Measurements from ENCODE around the gene CCDC180. TPM values are rescaled to one million over a fixed set of nuclear protein-coding genes. Genes with fewer than 3 reads are reported as not detected.

The CCDC180 gene
- total and polyA plus RNA-seq, 9 of the 15 experiments (the other 6 are each of a cell fraction or from before 2014, with no cell fraction given), result 0.56 to 4.2 (median 2.5) TPM

DNA sequence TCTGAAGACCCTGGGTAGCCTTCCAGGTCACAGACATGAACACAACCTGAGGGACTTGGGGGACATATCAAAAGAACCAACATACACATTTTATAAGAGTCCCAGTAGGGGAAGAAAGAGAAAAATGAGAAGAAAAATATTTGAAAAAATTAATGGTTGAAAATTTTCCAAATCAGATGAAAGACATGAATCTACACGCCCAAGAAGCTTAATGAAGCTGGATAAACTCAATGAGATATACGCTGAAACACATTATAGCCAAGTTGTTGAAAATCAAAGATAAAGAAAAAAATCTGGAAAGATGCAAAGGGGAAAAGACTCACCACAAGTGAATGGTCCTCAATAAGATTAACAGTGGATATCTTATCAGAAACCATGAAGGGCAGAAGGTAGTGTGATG, 9.6 kb upstream of the CCDC180 start (continued):
- no peak for TF ChIP-seq ZNF282 (CRISPR knock-in tag; IDR thresholded peaks at IDR 0.05)
- TF ChIP-seq BMI1 (IDR thresholded peaks at IDR 0.05; ENCODE audit: low read length), result no peak
- TF ChIP-seq DPF2 (IDR thresholded peaks at IDR 0.05), result no peak
- TF ChIP-seq, protein P1, sequence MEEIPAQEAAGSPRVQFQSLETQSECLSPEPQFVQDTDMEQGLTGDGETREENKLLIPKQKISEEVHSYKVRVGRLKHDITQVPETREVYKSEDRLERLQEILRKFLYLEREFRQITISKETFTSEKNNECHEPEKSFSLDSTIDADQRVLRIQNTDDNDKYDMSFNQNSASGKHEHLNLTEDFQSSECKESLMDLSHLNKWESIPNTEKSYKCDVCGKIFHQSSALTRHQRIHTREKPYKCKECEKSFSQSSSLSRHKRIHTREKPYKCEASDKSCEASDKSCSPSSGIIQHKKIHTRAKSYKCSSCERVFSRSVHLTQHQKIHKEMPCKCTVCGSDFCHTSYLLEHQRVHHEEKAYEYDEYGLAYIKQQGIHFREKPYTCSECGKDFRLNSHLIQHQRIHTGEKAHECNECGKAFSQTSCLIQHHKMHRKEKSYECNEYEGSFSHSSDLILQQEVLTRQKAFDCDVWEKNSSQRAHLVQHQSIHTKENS (CRISPR knock-in tag; IDR thresholded peaks at IDR 0.05), result no peak
- no peak for TF ChIP-seq ZNF561 (CRISPR knock-in tag; conservative IDR thresholded peaks at IDR 0.05)
- TF ChIP-seq, protein P2, sequence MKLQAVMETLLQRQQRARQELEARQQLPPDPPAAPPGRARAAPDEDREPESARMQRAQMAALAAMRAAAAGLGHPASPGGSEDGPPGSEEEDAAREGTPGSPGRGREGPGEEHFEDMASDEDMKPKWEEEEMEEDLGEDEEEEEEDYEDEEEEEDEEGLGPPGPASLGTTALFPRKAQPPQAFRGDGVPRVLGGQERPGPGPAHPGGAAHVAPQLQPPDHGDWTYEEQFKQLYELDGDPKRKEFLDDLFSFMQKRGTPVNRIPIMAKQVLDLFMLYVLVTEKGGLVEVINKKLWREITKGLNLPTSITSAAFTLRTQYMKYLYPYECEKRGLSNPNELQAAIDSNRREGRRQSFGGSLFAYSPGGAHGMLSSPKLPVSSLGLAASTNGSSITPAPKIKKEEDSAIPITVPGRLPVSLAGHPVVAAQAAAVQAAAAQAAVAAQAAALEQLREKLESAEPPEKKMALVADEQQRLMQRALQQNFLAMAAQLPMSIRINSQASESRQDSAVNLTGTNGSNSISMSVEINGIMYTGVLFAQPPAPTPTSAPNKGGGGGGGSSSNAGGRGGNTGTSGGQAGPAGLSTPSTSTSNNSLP (IDR thresholded peaks at IDR 0.05; ENCODE audit: borderline replicate concordance, low read depth, low read length), result no peak

DNA sequence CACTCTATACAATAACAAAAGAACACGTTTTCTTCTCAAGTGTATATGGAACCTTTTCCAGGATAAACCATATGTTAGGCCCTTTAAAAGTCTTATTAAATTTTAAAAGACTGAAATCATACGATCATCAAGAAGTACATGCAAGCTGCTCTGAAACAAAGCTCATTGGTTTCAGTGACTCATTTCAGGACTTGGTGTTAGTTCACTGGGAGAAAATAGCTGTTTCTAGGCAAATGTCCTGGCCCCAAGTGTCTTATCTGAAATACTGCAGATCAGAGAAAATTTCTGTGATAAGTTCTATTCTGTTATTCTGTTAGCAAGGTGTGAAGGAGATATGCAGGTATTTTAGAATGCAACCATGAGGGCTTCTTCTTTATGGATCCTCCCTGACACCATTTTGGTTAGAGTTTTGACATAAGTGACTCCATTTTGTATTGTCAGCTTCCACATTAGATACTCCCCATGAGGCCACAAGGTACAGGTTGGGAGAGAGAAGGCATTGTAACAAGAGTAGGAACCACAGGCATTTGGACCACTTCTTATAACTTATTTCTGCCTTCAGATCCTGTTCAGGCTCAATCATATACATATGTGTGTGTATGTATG, 7.5 kb upstream of the CCDC180 start:
- DNase-seq (ENCODE audit: extremely low read depth in 1 of 4, low spot score in 3 of 4) (no peak), ATAC-seq (no peak), FAIRE-seq (no peak)
- no peaks in the 10 kb centered on the region for H3K9me3 ChIP-seq (replicated peaks; ENCODE audit: control insufficient read depth, insufficient read depth, low read depth, low read length)
- no peak overlapping the region for H2AFZ ChIP-seq (ENCODE audit: low read depth, low read length)
- 38% methylated on average over 2 of the region's 2 CpGs for WGBS (ENCODE audit: insufficient coverage, low coverage, missing lambda C conversion rate)
- in situ Hi-C loops (cut with MboI), result no loop called here
- H3K9me1 ChIP-seq (ENCODE audit: control insufficient read depth, insufficient read depth, low read length), result no peaks in the 10 kb centered on the region
- H3K4me1 ChIP-seq (replicated peaks in 1 of 2; ENCODE audit: control insufficient read depth in 2 of 2, insufficient read depth in 2 of 2, low read length in 2 of 2), result peaks cover 0 to 2% of the 10 kb centered on the region in 2 experiments; a peak in 1 of 5 replicates
- ChIA-PET CTCF (ENCODE audit: low intra/inter-chr PET ratio) (no interaction called here), POLR2A (interaction anchor here (0.9 kb wide), 1 partner anchor 27 kb away, joined by 3 read pairs; no protein-coding TSS in a partner anchor)
- H3K27ac ChIP-seq (ENCODE audit: extremely low read depth, low read depth, low read length), result no peak overlapping the region
- no peak overlapping the region for H3K4me3 ChIP-seq
- no peaks in the 10 kb centered on the region for H3K79me2 ChIP-seq (ENCODE audit: control insufficient read depth, insufficient read depth, low read length)
- H3K27me3 ChIP-seq (ENCODE audit: control insufficient read depth in 2 of 2, insufficient read depth in 2 of 2, low read length in 2 of 2), result no peaks in the 10 kb centered on the region
- no peak overlapping the region for H3K9ac ChIP-seq (ENCODE audit: insufficient read depth in 1 of 2, low read depth in 2 of 2, low read length in 2 of 2)
- no peaks in the 10 kb centered on the region for H4K20me1 ChIP-seq (replicated peaks; ENCODE audit: control insufficient read depth, insufficient read depth, low read length)
- H3K36me3 ChIP-seq (ENCODE audit: control insufficient read depth, insufficient read depth, low read length), result no peaks in the 10 kb centered on the region
- no TSS peak for BruUV-seq (replicated peaks)
- intact Hi-C loops (cut with micrococcal nuclease), result no loop called here
- H3K4me2 ChIP-seq (ENCODE audit: insufficient read depth, low read length), result no peak overlapping the region
- 0 out of 2 replicates have a peak, but pooled peaks have one; percentile 49 for TF ChIP-seq ZNF644 (tag; IDR thresholded peaks at IDR 0.05; ENCODE audit: low read depth)
- TF ChIP-seq, protein P3, sequence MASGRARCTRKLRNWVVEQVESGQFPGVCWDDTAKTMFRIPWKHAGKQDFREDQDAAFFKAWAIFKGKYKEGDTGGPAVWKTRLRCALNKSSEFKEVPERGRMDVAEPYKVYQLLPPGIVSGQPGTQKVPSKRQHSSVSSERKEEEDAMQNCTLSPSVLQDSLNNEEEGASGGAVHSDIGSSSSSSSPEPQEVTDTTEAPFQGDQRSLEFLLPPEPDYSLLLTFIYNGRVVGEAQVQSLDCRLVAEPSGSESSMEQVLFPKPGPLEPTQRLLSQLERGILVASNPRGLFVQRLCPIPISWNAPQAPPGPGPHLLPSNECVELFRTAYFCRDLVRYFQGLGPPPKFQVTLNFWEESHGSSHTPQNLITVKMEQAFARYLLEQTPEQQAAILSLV (tag; IDR thresholded peaks at IDR 0.05), result peak; percentile 51; the same call in 1 of the 2 replicates
- TF ChIP-seq, protein P4, sequence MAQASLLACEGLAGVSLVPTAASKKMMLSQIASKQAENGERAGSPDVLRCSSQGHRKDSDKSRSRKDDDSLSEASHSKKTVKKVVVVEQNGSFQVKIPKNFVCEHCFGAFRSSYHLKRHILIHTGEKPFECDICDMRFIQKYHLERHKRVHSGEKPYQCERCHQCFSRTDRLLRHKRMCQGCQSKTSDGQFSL (CRISPR knock-in tag; IDR thresholded peaks at IDR 0.05), result no peak
- TF ChIP-seq, protein P4 (tag; IDR thresholded peaks at IDR 0.05), result peak in 1 of 2 experiments; percentile 43; a peak in 1 of 4 replicates
- TF ChIP-seq ASH1L (IDR thresholded peaks at IDR 0.05; ENCODE audit: borderline replicate concordance, low read depth, partially characterized antibody), result no peak
- peak; percentile 62; the same call in 1 of the 2 replicates for TF ChIP-seq GTF2A2 (tag; IDR thresholded peaks at IDR 0.05)
- no peak for TF ChIP-seq ZNF274 (IDR thresholded peaks at IDR 0.05; ENCODE audit: borderline replicate concordance, low read depth, low read length)
- TF ChIP-seq, protein P5, sequence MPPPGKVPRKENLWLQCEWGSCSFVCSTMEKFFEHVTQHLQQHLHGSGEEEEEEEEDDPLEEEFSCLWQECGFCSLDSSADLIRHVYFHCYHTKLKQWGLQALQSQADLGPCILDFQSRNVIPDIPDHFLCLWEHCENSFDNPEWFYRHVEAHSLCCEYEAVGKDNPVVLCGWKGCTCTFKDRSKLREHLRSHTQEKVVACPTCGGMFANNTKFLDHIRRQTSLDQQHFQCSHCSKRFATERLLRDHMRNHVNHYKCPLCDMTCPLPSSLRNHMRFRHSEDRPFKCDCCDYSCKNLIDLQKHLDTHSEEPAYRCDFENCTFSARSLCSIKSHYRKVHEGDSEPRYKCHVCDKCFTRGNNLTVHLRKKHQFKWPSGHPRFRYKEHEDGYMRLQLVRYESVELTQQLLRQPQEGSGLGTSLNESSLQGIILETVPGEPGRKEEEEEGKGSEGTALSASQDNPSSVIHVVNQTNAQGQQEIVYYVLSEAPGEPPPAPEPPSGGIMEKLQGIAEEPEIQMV (tag; conservative IDR thresholded peaks at IDR 0.05; ENCODE audit: low read depth), result 0 out of 2 replicates have a peak, but pooled peaks have one; percentile 34

Data from K562 (cell line).